Activated naive CD8-positive, alpha-beta T cell treated with anti-CD3 and anti-CD28 coated beads, Interleukin-2, amount 50 U/mL, for 24 hours (primary cell): ENCODE results near the gene DNAH6.
A peak's percentile ranks its signal among the peaks of the same experiment; 100 is the strongest.

Source experiments
- ATAC-seq: fragments of 150-1000 bp; cut with Tn5 transposase; one replicate; pipeline ENCODE4 v1.10.0; 2021
- DNase-seq: peaks from one replicate; pipeline ENCODE4 v3.0.0; 2021
- H3K27ac Mint-ChIP-seq: one replicate; pipeline ENCODE4 v1.8.0; 2021; ENCODE audit warnings: mild to moderate bottlenecking, mixed read lengths
- H3K27me3 Mint-ChIP-seq: one replicate; pipeline ENCODE4 v1.8.0; 2021; ENCODE audit warnings: mixed read lengths
- H3K36me3 Mint-ChIP-seq: one replicate; pipeline ENCODE4 v1.8.0; 2021; ENCODE audit warnings: low read depth, mixed read lengths
- H3K4me1 Mint-ChIP-seq: one replicate; pipeline ENCODE4 v1.8.0; 2021; ENCODE audit warnings: mixed read lengths
- H3K4me3 Mint-ChIP-seq: one replicate; pipeline ENCODE4 v1.8.0; 2021; ENCODE audit warnings: mild to moderate bottlenecking, moderate library complexity, mixed read lengths
- H3K9me3 Mint-ChIP-seq: one replicate; pipeline ENCODE4 v1.8.0; 2021; ENCODE audit warnings: mixed read lengths

Gene DNAH6

GRCh38 chr2:84705858-84706257, 189.6 kb downstream of the DNAH6 start:
- H3K9me3 Mint-ChIP-seq = peaks cover 7% of the 10 kb centered on the region
- DNase-seq (no peak), ATAC-seq (no peak)
- H3K4me1 Mint-ChIP-seq = peaks cover 2% of the 10 kb centered on the region
- no peak overlapping the region for H3K4me3 Mint-ChIP-seq
- no peaks in the 10 kb centered on the region for H3K27me3 Mint-ChIP-seq
- peaks cover 3% of the 10 kb centered on the region for H3K36me3 Mint-ChIP-seq
- no peak overlapping the region for H3K27ac Mint-ChIP-seq

GRCh38 chr2:84708442-84708841, 192.1 kb downstream of the DNAH6 start:
- ATAC-seq (no peak), DNase-seq (no peak)
- Mint-ChIP-seq H3K9me3 (no peaks in the 10 kb centered on the region), H3K4me3 (no peak overlapping the region), H3K36me3 (no peaks in the 10 kb centered on the region), H3K27me3 (no peaks in the 10 kb centered on the region), H3K4me1 (peaks cover 2% of the 10 kb centered on the region), H3K27ac (no peak overlapping the region)

GRCh38 chr2:84711651-84712050, 195.4 kb downstream of the DNAH6 start:
- no peaks in the 10 kb centered on the region for H3K9me3 Mint-ChIP-seq
- no peak overlapping the region for H3K27ac Mint-ChIP-seq
- no peaks in the 10 kb centered on the region for H3K27me3 Mint-ChIP-seq
- H3K4me3 Mint-ChIP-seq = no peak overlapping the region
- DNase-seq (no peak), ATAC-seq (no peak)
- peaks cover under 1% of the 10 kb centered on the region for H3K4me1 Mint-ChIP-seq
- no peaks in the 10 kb centered on the region for H3K36me3 Mint-ChIP-seq

GRCh38 chr2:84713441-84713840, 197.1 kb downstream of the DNAH6 start:
- H3K36me3 Mint-ChIP-seq = no peaks in the 10 kb centered on the region
- no peaks in the 10 kb centered on the region for H3K27me3 Mint-ChIP-seq
- no peak overlapping the region for H3K4me3 Mint-ChIP-seq
- H3K9me3 Mint-ChIP-seq = no peaks in the 10 kb centered on the region
- no peak overlapping the region for H3K27ac Mint-ChIP-seq
- no peak for ATAC-seq
- H3K4me1 Mint-ChIP-seq = peaks cover 13% of the 10 kb centered on the region
- DNase-seq = no peak

DNA sequence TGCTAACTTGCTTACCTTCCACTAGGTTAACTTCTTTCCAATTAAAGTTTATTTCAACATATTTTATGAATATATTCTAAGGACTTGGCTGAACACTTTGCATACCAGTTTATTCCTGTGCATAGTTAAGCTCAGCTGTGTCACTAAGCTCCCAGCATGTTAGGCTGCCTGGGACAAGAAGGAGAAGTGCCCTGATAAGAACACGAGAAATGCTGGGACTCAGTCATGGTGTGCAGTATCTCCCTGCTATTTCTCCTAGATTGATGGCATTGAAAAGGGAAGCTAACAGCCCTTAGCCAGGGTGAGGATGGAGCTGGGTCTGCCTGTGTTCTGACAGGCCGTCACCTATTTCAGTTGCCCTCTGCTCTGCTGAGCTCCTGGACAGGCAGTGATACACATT, 200.3 kb downstream of the DNAH6 start:
- no peaks in the 10 kb centered on the region for H3K9me3 Mint-ChIP-seq
- no peak for ATAC-seq
- no peaks in the 10 kb centered on the region for H3K27me3 Mint-ChIP-seq
- H3K27ac Mint-ChIP-seq = no peak overlapping the region
- H3K4me1 Mint-ChIP-seq = peaks cover 24% of the 10 kb centered on the region
- H3K36me3 Mint-ChIP-seq = no peaks in the 10 kb centered on the region
- DNase-seq = no peak
- H3K4me3 Mint-ChIP-seq = no peak overlapping the region

GRCh38 chr2:84717302-84717701, 201.0 kb downstream of the DNAH6 start:
- Mint-ChIP-seq H3K27ac (no peak overlapping the region), H3K36me3 (no peaks in the 10 kb centered on the region), H3K27me3 (no peaks in the 10 kb centered on the region), H3K4me3 (no peak overlapping the region), H3K9me3 (no peaks in the 10 kb centered on the region), H3K4me1 (peaks cover 24% of the 10 kb centered on the region)
- no peak for DNase-seq
- ATAC-seq = no peak

DNA sequence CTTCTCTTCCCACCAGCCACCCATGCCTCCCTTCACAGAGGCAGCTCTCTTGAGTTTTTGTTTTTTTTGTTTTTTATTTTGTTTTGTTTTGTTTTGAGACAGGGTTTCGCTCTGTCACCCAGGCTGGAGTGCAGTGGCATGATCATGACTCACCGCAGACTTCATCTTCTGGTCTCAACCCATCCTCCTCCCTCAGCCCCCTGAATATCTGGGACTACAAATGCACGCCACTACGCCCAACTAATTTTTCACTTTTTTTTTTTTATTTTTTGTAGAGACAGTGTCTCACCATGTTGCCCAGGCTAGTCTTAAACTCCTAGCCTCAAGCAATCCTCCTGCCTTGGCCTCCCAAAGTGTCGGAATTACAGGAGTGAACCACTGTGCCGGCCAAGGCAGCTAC, 203.1 kb downstream of the DNAH6 start:
- Mint-ChIP-seq H3K4me1 (peaks cover 36% of the 10 kb centered on the region), H3K4me3 (peak overlapping the region; percentile 49), H3K27ac (peak overlapping the region; percentile 36), H3K36me3 (no peaks in the 10 kb centered on the region), H3K27me3 (no peaks in the 10 kb centered on the region), H3K9me3 (no peaks in the 10 kb centered on the region)
- ATAC-seq = no peak
- DNase-seq = no peak

GRCh38 chr2:84723831-84724230, 207.5 kb downstream of the DNAH6 start:
- no peaks in the 10 kb centered on the region for H3K27me3 Mint-ChIP-seq
- no peak for DNase-seq
- H3K4me1 Mint-ChIP-seq = peaks cover 29% of the 10 kb centered on the region
- no peak overlapping the region for H3K4me3 Mint-ChIP-seq
- H3K9me3 Mint-ChIP-seq = peaks cover 11% of the 10 kb centered on the region
- peaks cover 4% of the 10 kb centered on the region for H3K36me3 Mint-ChIP-seq
- no peak for ATAC-seq
- peak overlapping the region; percentile 11 for H3K27ac Mint-ChIP-seq

DNA sequence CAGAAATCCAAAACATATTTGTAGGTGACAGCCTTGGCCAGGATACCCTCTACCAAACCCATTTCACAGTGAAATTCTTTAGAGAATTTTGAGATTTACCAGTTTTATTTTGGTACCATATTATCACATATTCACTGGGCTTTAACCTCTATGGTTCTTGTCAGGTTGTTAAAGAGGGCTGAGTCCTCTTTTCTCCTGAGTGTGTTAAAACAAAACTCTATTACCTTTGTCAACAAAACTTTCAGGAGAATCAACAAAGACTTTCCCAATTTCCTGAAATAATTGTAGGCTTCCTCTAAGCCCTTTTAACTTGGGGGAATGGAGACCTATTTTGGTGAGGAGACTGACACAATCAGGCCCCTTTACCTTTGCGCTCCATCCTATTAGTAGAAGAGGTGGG, 209.4 kb downstream of the DNAH6 start:
- Mint-ChIP-seq H3K4me3 (no peak overlapping the region), H3K27me3 (no peaks in the 10 kb centered on the region), H3K27ac (no peak overlapping the region), H3K36me3 (peaks cover 5% of the 10 kb centered on the region), H3K9me3 (peaks cover 12% of the 10 kb centered on the region), H3K4me1 (peaks cover 23% of the 10 kb centered on the region)
- DNase-seq (no peak), ATAC-seq (no peak)

DNA sequence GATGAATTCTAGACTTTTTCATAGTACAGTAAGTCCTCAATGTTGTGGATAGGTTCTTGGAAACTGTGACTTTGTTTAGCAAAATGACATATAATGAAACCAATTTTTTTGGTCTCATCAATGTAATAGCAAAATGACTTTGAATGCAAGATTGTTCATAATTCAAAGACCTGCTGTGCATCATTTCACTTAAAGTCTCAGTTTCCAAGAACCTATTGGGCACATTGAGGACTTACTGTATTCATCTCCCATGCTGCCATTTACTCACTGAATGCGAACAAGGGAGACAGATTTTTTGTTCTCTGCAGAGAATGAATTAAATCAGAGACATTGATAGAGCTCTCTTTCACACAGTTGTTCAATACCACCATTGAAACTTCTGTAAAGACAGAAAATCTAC, 211.0 kb downstream of the DNAH6 start:
- ATAC-seq = no peak
- Mint-ChIP-seq H3K9me3 (peaks cover 12% of the 10 kb centered on the region), H3K27me3 (no peaks in the 10 kb centered on the region)

DNA sequence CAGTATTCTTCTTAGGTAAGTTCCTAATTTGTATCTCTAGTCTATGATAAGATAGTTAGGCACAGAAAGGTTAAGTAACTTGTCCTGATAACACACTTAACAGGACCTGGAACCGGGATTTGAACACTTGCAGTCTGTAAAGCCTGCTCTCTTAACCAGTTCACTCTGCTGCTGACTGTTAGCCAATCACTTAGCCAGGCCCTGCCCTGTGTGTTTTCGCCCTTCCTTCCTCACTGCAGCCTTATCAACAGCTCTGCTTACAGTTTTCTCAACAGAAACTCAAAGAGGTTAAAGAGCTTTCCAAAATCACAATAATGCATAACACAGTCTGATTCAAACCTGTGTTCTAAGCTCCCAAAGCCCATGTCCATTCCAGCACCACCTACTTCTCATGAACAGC, 212.9 kb downstream of the DNAH6 start:
- ATAC-seq = no peak
- no peak overlapping the region for H3K27ac Mint-ChIP-seq
- peaks cover 16% of the 10 kb centered on the region for H3K4me1 Mint-ChIP-seq
- no peaks in the 10 kb centered on the region for H3K27me3 Mint-ChIP-seq
- H3K9me3 Mint-ChIP-seq = peaks cover 12% of the 10 kb centered on the region
- H3K36me3 Mint-ChIP-seq = peaks cover 5% of the 10 kb centered on the region
- no peak for DNase-seq
- no peak overlapping the region for H3K4me3 Mint-ChIP-seq

More for the DNA sequence above, 211.0 kb downstream of the DNAH6 start:
- Mint-ChIP-seq H3K4me3 (no peak overlapping the region), H3K4me1 (peaks cover 22% of the 10 kb centered on the region), H3K27ac (no peak overlapping the region), H3K36me3 (peaks cover 5% of the 10 kb centered on the region)
- DNase-seq = no peak

DNA sequence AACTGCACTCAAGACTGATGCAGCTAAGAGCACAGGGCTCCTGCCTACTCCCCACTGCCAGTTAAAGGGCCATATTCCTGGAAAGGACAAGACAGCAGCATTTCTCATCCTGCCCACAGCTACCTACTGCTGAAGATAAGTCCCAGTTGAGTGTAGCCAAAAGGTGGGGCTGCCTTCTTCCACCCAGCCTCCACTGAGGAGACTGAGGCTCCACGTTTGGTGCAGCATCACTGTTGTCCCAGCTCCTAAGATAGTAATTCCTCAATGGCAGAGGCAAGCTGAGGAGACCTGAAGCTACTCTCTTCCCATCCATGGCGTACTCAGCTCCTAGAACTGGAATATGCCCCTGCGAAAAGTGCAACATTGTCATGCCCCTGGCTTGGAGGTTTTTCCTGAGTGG, 214.9 kb downstream of the DNAH6 start:
- no peak overlapping the region for H3K27ac Mint-ChIP-seq
- no peak overlapping the region for H3K4me3 Mint-ChIP-seq
- H3K27me3 Mint-ChIP-seq = no peaks in the 10 kb centered on the region
- peaks cover 5% of the 10 kb centered on the region for H3K36me3 Mint-ChIP-seq
- H3K4me1 Mint-ChIP-seq = peaks cover 12% of the 10 kb centered on the region
- no peak for ATAC-seq
- peaks cover 12% of the 10 kb centered on the region for H3K9me3 Mint-ChIP-seq
- DNase-seq = no peak

GRCh38 chr2:84732897-84733778, 216.8 kb downstream of the DNAH6 start:
- no peaks in the 10 kb centered on the region for H3K27me3 Mint-ChIP-seq
- no peak overlapping the region for H3K27ac Mint-ChIP-seq
- H3K4me3 Mint-ChIP-seq = no peak overlapping the region
- DNase-seq (no peak), ATAC-seq (no peak)
- H3K4me1 Mint-ChIP-seq = peaks cover 9% of the 10 kb centered on the region
- H3K36me3 Mint-ChIP-seq = peaks cover 5% of the 10 kb centered on the region
- peaks cover 18% of the 10 kb centered on the region for H3K9me3 Mint-ChIP-seq

DNA sequence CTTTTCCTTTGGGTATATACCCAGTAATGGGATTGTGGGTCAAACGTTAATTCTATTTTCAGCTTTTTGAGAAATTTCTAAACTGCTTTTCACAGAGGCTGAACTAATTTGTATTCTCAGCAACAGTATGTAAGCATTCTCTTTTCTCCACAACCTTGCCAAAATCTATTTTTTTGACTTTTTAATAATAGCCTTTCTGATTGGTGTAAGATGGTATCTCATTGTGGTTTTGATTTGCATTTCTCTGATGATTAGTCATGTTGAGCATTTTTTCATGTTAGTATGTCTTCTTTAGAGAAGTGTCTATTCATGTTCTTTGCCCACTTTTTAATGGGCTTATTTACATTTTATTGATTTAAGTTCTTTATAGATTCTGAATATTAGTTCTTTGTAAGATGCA, 219.1 kb downstream of the DNAH6 start:
- Mint-ChIP-seq H3K9me3 (peaks cover 20% of the 10 kb centered on the region), H3K36me3 (peaks cover 2% of the 10 kb centered on the region), H3K4me3 (no peak overlapping the region), H3K27me3 (no peaks in the 10 kb centered on the region), H3K4me1 (peaks cover 9% of the 10 kb centered on the region), H3K27ac (no peak overlapping the region)
- DNase-seq (no peak), ATAC-seq (no peak)

DNA sequence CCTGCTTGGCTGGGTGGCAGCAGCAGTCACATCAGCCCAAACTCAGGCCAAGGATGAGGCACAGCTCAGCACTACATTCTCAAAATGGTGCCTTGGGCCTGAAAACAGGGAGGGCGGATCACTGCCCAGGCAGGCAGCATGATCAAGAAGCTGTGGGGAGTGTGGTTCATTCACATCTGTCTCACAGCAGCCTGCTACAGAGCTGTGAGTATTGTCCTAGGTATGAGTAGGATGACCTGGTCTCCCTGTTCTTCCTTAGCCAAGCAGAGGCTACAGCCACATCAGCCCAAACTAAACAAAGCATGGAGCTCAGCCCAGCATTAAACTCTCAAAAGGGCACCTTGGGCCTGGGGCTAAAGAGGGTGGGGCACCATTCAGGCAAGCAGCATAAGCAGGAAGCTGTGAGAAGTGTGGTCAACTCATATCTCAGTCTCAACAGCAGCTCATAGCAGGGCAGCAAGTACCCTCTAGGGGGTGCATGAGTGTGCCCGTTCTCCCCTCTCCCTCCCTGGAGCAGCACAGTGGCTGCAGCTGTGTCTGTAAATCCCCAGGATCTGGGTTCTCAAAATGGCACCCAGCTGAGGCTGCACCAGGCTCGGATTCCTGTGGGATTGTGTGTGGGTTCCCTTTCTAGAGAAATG, 225.0 kb downstream of the DNAH6 start:
- H3K27ac Mint-ChIP-seq = no peak overlapping the region
- H3K4me1 Mint-ChIP-seq = peaks cover 9% of the 10 kb centered on the region
- peak; percentile 41 for DNase-seq
- H3K4me3 Mint-ChIP-seq = no peak overlapping the region
- peaks cover 2% of the 10 kb centered on the region for H3K36me3 Mint-ChIP-seq
- H3K9me3 Mint-ChIP-seq = peaks cover 25% of the 10 kb centered on the region
- peak; percentile 100 for ATAC-seq
- H3K27me3 Mint-ChIP-seq = no peaks in the 10 kb centered on the region
